Transverse colon (tissue), 4 donors: ENCODE measurements around the gene AMD1. TPM values are rescaled to one million over a fixed set of nuclear protein-coding genes. Genes with fewer than 3 reads are reported as not detected.

Experiments
- DNase-seq: peaks from one replicate; pipeline ENCODE4 v3.0.0-alpha.2; 2019
- H3K27ac ChIP-seq, 4 donors: fragments of 200-600 bp; sonication (generic); 2 replicates each; pipeline ENCODE4 v1.5.1; 2016 to 2018; ENCODE audit warnings: inconsistent platforms in 4 of 4
- H3K27me3 ChIP-seq: fragments of 200-600 bp; sonication (generic); 2 replicates; pipeline ENCODE4 v1.5.1; 2017; ENCODE audit warnings: inconsistent platforms
- H3K36me3 ChIP-seq, 4 donors: fragments of 200-600 bp; sonication (generic); 2 replicates each; pipeline ENCODE4 v1.5.1; 2017 to 2019; ENCODE audit warnings: inconsistent platforms in 4 of 4
- H3K4me1 ChIP-seq, 4 donors: fragments of 200-600 bp; sonication (generic); 2 replicates each; pipeline ENCODE4 v1.5.1; 2017 to 2020; ENCODE audit warnings: inconsistent platforms in 4 of 4
- H3K4me3 ChIP-seq, 4 donors: fragments of 200-600 bp; sonication (generic); 1 replicate in 1 of 4; 2 replicates in 3 of 4; pipeline versions ENCODE4 v1.5.1 to v1.6.1; 2017 to 2019; ENCODE audit warnings: inconsistent platforms in 4 of 4
- H3K9me3 ChIP-seq, 2 donors: fragments of 200-600 bp; sonication (generic); 2 replicates each; pipeline ENCODE4 v1.5.1; 2017 to 2019; ENCODE audit warnings: inconsistent platforms in 2 of 2
- EP300 ChIP-seq: sonication (generic); formaldehyde crosslinking; IDR thresholded peaks from one replicate; pipeline ENCODE4 v1.6.1; 2017; ENCODE audit warnings: antibody characterized with exemption, low read depth
- POLR2A ChIP-seq: fragments of 450-650 bp; IDR thresholded peaks from one replicate; pipeline ENCODE4 v1.6.1; 2016; ENCODE audit warnings: antibody characterized with exemption, mild to moderate bottlenecking, moderate library complexity
- POLR2AphosphoS5 ChIP-seq, 3 donors: sonication (generic); formaldehyde crosslinking; IDR thresholded peaks; one replicate each; pipeline ENCODE4 v1.6.1; 2016; ENCODE audit warnings: antibody characterized with exemption in 3 of 3
- WGBS, 2 donors: methylation state at CpG; one replicate each; pipeline ENCODE4 v1.1.5; 2018; ENCODE audit warnings: low coverage in 1 of 2; 5-methylcytosine and 5-hydroxymethylcytosine counted together
- in situ Hi-C, 4 donors: fragments of 200-750 bp; cut with MboI; loops; one replicate each; pipeline versions ENCODE4 v1.15.0 to v1.15.1; 2017; ENCODE audit warnings: low sequenced_read_pairs in 3 of 4, low pct_ligation_motif_present in 1 of 4, low pct_unique_long_range_greater_than_20kb in 1 of 4
- intact Hi-C: fragments of 100-400 bp; cut with DNase I; formaldehyde crosslinking; loops from one replicate; pipeline ENCODE4 v1.15.1; 2023; ENCODE audit warnings: low total_unique reads
- small RNA-seq, 4 donors: library from RNA; depleted of rRNA; stranded (forward); fragments of <200 nt; gene quantifications; one replicate each; pipeline ENCODE3, GENCODE V24; 2016
- total RNA-seq, 4 donors: library from RNA; depleted of rRNA; stranded (reverse); fragments of >200 nt; gene quantifications; one replicate each; pipeline ENCODE4 v1.1.0, GENCODE V29; 2016
- TF ChIP-seq, protein P1 (sequence below), 5 experiments: fragments of 200-600 bp in 3 of 5; fragments of 450-650 bp in 2 of 5; sonication (generic) in 3 of 5; IDR thresholded peaks; 1 replicate in 2 of 5; 2 replicates in 3 of 5; pipeline ENCODE4 v1.5.1; 2016 to 2017; ENCODE audit warnings: antibody characterized with exemption in 5 of 5, inconsistent platforms in 3 of 5, mild to moderate bottlenecking in 2 of 5, moderate library complexity in 1 of 5

The AMD1 gene
- total RNA-seq, 4 donors from 2014 or later: 50.7 to 86.4 (median 75.1) TPM

DNA sequence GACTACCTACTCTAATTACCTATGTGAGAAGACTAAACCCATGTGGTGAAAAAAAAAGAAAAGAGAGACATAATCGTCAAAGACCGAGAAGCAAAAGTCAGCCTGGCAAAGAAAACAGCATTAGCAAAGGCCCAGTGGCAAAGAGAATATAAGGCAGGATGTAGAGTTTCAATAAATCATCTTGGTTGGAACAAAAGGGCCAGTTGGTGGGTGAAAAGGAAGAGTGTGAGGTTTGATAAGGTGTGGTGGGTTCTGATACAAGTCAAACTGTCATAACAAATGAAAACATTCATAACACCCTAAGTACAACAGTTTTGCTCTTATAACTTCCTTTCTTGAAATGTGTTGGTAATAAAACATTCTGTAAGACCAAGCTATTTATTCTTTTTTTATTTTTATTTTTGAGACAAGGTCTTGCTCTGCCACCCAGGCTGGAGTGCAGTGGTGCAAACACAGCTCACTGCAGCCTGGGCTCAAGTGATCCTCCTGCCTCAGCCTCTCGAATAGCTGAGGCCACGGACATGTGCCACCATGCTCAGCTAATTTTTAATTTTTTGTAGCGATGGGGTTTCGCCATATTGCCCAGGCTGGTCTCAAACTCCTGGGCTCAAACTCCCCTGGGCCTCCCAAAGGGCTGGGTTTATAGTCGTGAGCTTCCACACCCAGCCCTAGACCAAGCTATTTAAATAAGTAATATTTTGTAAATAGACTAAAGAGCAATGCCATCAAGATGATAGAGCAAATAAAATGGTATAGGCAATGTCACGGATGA is 65.0 kb downstream of the AMD1 start:
- no peak for DNase-seq
- H3K4me1 ChIP-seq: no peaks in the 10 kb centered on the region
- H3K36me3 ChIP-seq: no peaks in the 10 kb centered on the region
- no peak overlapping the region for H3K4me3 ChIP-seq
- no peaks in the 10 kb centered on the region for H3K9me3 ChIP-seq
- TF ChIP-seq POLR2A (no peak), POLR2AphosphoS5 (IDR thresholded peaks at IDR 0.05) (no peak), EP300 (no peak)
- TF ChIP-seq, protein P1, sequence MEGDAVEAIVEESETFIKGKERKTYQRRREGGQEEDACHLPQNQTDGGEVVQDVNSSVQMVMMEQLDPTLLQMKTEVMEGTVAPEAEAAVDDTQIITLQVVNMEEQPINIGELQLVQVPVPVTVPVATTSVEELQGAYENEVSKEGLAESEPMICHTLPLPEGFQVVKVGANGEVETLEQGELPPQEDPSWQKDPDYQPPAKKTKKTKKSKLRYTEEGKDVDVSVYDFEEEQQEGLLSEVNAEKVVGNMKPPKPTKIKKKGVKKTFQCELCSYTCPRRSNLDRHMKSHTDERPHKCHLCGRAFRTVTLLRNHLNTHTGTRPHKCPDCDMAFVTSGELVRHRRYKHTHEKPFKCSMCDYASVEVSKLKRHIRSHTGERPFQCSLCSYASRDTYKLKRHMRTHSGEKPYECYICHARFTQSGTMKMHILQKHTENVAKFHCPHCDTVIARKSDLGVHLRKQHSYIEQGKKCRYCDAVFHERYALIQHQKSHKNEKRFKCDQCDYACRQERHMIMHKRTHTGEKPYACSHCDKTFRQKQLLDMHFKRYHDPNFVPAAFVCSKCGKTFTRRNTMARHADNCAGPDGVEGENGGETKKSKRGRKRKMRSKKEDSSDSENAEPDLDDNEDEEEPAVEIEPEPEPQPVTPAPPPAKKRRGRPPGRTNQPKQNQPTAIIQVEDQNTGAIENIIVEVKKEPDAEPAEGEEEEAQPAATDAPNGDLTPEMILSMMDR (IDR thresholded peaks at IDR 0.05): no peak
- H3K27me3 ChIP-seq: no peaks in the 10 kb centered on the region
- 78 to 79% methylated on average over 5 to 8 of the region's 8 CpGs for WGBS, 2 donors
- H3K27ac ChIP-seq: no peak overlapping the region
- intact Hi-C loops: no loop called here
- in situ Hi-C loops: loop anchor here (10.0 to 25.0 kb wide), 4 partner anchors 245 to 405 kb away; no protein-coding TSS in a partner anchor

DNA sequence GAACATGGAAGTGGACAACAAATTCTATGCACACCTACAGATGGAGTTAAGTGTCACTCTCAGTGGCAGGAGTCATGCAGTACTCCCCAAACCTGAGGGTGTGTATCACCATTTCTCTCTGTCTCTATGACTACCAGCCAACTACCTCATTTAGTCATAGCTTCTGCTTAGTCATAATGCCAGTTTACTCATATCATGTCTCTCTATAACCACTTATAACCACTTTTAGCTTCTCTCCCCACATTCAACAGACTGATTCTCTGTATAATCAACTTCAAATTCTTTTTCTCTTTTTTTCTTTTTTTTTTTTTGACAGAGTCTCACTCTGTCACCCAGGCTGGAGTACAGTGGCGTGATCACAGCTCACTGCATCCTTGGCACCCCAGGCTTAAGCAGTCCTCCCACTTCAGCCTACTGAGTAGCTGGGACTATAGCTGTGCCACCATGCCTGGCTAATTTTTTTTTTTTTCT is 70.1 kb downstream of the AMD1 start:
- no peaks in the 10 kb centered on the region for H3K27me3 ChIP-seq
- H3K27ac ChIP-seq: no peak overlapping the region
- in situ Hi-C loops: loop anchor here (10.0 to 25.0 kb wide), 3 partner anchors 257 to 410 kb away; no protein-coding TSS in a partner anchor
- intact Hi-C loops: no loop called here
- H3K9me3 ChIP-seq: no peaks in the 10 kb centered on the region
- H3K4me1 ChIP-seq: peaks cover 0 to 4% (median 0%) of the 10 kb centered on the region in 4 donors
- DNase-seq: no peak
- 67 to 100% methylated on average over 1 of the region's 1 CpG for WGBS, 2 donors
- TF ChIP-seq POLR2AphosphoS5 (IDR thresholded peaks at IDR 0.05): no peak
- no peak for TF ChIP-seq POLR2A
- TF ChIP-seq, protein P1 (IDR thresholded peaks at IDR 0.05): no peak
- no peak for TF ChIP-seq EP300
- no peaks in the 10 kb centered on the region for H3K36me3 ChIP-seq
- H3K4me3 ChIP-seq: no peak overlapping the region

Small RNA genes lying within 50 kb of the gene (small RNA-seq; reads per million reads assigned to genes)
- gene RNU6-1115P (0 reads per million in 4 donors), gene SNORA40C (0 reads per million in 4 donors)

Other genes with a start within 250 kb of the AMD1 start
- 10 to 100 TPM in 3 of 4 donors, 1 to 10 TPM in 1; 7.0 to 18.6 (median 14.7) TPM for gene CDK19, start 59.3 kb upstream of the AMD1 start, total RNA-seq
- gene GTF3C6, start 83.9 kb downstream of the AMD1 start, total RNA-seq: 10 to 100 TPM; 13.5 to 53.4 (median 24.6) TPM
- 10 to 100 TPM in 1 of 4 donors, 1 to 10 TPM in 2, not detected in 1; 3.0 to 13.3 (median 6.8) TPM for gene RPF2, start 107.3 kb downstream of the AMD1 start, total RNA-seq
- gene SLC16A10, start 212.7 kb downstream of the AMD1 start, total RNA-seq: 1 to 10 TPM; 1.5 to 8.9 (median 4.2) TPM